GM12878 (cell line): ENCODE results near the gene FFAR1. TPM values are rescaled to one million over a fixed set of nuclear protein-coding genes. Genes with fewer than 3 reads are reported as not detected.

ENCODE experiments used
- BCL11A ChIP-seq: IDR thresholded peaks from 2 replicates; pipeline ENCODE4 v1.6.1; 2011; ENCODE audit warnings: low read depth, low read length
- CREM ChIP-seq: IDR thresholded peaks from 2 replicates; pipeline ENCODE4 v1.6.1; 2014; ENCODE audit warnings: antibody characterized with exemption, low read depth
- EED ChIP-seq: sonication (generic); IDR thresholded peaks from 2 replicates; pipeline ENCODE4 v1.6.1; 2016; ENCODE audit warnings: antibody characterized with exemption, low read depth
- ESRRA ChIP-seq: IDR thresholded peaks from 2 replicates; pipeline ENCODE4 v1.6.1; 2012; ENCODE audit warnings: mild to moderate bottlenecking, low read length, improper control_type of control experiment
- HDAC6 ChIP-seq: fragments of 200-600 bp; sonication (generic); IDR thresholded peaks from one replicate; pipeline ENCODE4 v1.8.0; 2017; ENCODE audit warnings: antibody characterized with exemption; ENCODE audit not compliant: unreplicated experiment
- IRF4 ChIP-seq: IDR thresholded peaks from 2 replicates; pipeline ENCODE4 v1.6.1; 2011; ENCODE audit warnings: low read depth, low read length
- NFXL1 ChIP-seq: fragments of 450-650 bp; IDR thresholded peaks from 2 replicates; pipeline ENCODE4 v1.6.1; 2017; ENCODE audit warnings: antibody characterized with exemption, mild to moderate bottlenecking, borderline replicate concordance
- SIN3A ChIP-seq: IDR thresholded peaks from 2 replicates; pipeline ENCODE4 v1.6.1; 2012; ENCODE audit warnings: low read depth, low read length, improper control_type of control experiment
- ZNF217 ChIP-seq: fragments of 450-650 bp; IDR thresholded peaks from 2 replicates; pipeline ENCODE4 v1.6.1; 2017; ENCODE audit warnings: antibody characterized with exemption, mild to moderate bottlenecking
- polyA plus RNA-seq, 11 experiments: library from polyadenylated mRNA; depleted of rRNA in 4 of 11; unstranded in 6 of 11; stranded (reverse) in 5 of 11; fragments of >200 nt; fragmentation: Nextera tagmentation in 4 of 11; fragmentation: Illumina TruSeq in 1 of 11; extraction: Ambion mirVana in 4 of 11; extraction: Trizol in 1 of 11; gene quantifications; 1 replicate in 1 of 11; 2 replicates in 10 of 11; pipeline versions ENCODE4 v1.2.1 to v1.2.3, GENCODE V29; 2011 to 2016; ENCODE audit warnings: inconsistent platforms in 2 of 11, missing spikeins in 2 of 11, low read depth in 1 of 11
- total RNA-seq, 4 experiments: library from RNA; depleted of rRNA in 3 of 4; stranded (reverse); fragments of >200 nt in 3 of 4; fragmentation: Illumina TruSeq in 1 of 4; extraction: Trizol in 1 of 4; gene quantifications; 2 replicates each; pipeline versions ENCODE4 v1.2.1 to v1.2.3, GENCODE V29; 2013 to 2021
- TF ChIP-seq, protein P1 (sequence below): fragments of 450-650 bp; IDR thresholded peaks from 2 replicates; pipeline ENCODE4 v1.6.1; 2017; ENCODE audit warnings: mild to moderate bottlenecking, moderate library complexity
- TF ChIP-seq, protein P2 (sequence below): IDR thresholded peaks from 2 replicates; pipeline ENCODE4 v1.6.1; 2011; ENCODE audit warnings: borderline replicate concordance, low read depth, mild to moderate bottlenecking, moderate library complexity, low read length; ENCODE audit not compliant: insufficient read depth, poor library complexity, severe bottlenecking
- TF ChIP-seq, protein P3 (sequence below): fragments of 450-650 bp; IDR thresholded peaks from 2 replicates; pipeline ENCODE4 v1.6.1; 2016; ENCODE audit warnings: mild to moderate bottlenecking, moderate library complexity, borderline replicate concordance
- TF ChIP-seq, protein P4 (sequence below): IDR thresholded peaks from 2 replicates; pipeline ENCODE4 v1.6.1; 2011; ENCODE audit warnings: low read depth, low read length, improper control_type of control experiment, borderline replicate concordance
- TF ChIP-seq, protein P5 (sequence below): IDR thresholded peaks from 2 replicates; pipeline ENCODE4 v1.6.1; 2011; ENCODE audit warnings: mild to moderate bottlenecking, low read depth, low read length, moderate library complexity; ENCODE audit not compliant: insufficient replicate concordance

Gene FFAR1
- total and polyA plus RNA-seq, 10 of the 15 experiments (the other 5 are each of a cell fraction or from before 2014, with no cell fraction given) = 0.05 to 0.62 (median 0.14) TPM; not detected in 2

DNA sequence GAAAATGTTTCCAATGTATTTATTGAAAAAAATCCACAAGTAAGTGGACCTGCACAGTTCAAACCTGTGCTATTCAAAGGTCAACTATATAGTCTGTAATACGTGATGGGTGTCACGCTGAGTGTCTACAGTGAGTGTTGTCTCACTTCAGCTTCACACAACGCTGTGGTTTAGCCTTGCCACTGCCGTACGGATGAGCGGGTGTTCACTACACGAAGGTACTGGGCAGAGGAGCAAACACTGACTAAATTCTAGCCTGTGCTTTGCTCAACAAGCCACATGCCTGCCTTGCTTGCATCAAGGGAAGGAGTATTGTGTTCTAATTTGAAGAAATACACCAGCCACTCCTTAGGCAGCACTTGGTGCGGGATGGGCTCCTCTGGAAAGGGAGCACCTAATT is 7.2 kb downstream of the FFAR1 start (continued):
- TF ChIP-seq, protein P1, sequence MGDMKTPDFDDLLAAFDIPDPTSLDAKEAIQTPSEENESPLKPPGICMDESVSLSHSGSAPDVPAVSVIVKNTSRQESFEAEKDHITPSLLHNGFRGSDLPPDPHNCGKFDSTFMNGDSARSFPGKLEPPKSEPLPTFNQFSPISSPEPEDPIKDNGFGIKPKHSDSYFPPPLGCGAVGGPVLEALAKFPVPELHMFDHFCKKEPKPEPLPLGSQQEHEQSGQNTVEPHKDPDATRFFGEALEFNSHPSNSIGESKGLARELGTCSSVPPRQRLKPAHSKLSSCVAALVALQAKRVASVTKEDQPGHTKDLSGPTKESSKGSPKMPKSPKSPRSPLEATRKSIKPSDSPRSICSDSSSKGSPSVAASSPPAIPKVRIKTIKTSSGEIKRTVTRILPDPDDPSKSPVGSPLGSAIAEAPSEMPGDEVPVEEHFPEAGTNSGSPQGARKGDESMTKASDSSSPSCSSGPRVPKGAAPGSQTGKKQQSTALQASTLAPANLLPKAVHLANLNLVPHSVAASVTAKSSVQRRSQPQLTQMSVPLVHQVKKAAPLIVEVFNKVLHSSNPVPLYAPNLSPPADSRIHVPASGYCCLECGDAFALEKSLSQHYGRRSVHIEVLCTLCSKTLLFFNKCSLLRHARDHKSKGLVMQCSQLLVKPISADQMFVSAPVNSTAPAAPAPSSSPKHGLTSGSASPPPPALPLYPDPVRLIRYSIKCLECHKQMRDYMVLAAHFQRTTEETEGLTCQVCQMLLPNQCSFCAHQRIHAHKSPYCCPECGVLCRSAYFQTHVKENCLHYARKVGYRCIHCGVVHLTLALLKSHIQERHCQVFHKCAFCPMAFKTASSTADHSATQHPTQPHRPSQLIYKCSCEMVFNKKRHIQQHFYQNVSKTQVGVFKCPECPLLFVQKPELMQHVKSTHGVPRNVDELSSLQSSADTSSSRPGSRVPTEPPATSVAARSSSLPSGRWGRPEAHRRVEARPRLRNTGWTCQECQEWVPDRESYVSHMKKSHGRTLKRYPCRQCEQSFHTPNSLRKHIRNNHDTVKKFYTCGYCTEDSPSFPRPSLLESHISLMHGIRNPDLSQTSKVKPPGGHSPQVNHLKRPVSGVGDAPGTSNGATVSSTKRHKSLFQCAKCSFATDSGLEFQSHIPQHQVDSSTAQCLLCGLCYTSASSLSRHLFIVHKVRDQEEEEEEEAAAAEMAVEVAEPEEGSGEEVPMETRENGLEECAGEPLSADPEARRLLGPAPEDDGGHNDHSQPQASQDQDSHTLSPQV = 0 out of 2 replicates have a peak, but pooled peaks have one; percentile 45
- TF ChIP-seq BCL11A (peak; percentile 63; the same call in 1 of the 2 replicates), CREM (no peak), EED (peak; percentile 57; the same call in 1 of the 2 replicates), ZNF217 (no peak), IRF4 (peak; percentile 53; the same call in 1 of the 2 replicates), SIN3A (no peak), NFXL1 (no peak), HDAC6 (no peak), ESRRA (no peak)
- TF ChIP-seq, protein P2, sequence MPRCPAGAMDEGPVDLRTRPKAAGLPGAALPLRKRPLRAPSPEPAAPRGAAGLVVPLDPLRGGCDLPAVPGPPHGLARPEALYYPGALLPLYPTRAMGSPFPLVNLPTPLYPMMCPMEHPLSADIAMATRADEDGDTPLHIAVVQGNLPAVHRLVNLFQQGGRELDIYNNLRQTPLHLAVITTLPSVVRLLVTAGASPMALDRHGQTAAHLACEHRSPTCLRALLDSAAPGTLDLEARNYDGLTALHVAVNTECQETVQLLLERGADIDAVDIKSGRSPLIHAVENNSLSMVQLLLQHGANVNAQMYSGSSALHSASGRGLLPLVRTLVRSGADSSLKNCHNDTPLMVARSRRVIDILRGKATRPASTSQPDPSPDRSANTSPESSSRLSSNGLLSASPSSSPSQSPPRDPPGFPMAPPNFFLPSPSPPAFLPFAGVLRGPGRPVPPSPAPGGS = peak; percentile 16
- TF ChIP-seq, protein P3, sequence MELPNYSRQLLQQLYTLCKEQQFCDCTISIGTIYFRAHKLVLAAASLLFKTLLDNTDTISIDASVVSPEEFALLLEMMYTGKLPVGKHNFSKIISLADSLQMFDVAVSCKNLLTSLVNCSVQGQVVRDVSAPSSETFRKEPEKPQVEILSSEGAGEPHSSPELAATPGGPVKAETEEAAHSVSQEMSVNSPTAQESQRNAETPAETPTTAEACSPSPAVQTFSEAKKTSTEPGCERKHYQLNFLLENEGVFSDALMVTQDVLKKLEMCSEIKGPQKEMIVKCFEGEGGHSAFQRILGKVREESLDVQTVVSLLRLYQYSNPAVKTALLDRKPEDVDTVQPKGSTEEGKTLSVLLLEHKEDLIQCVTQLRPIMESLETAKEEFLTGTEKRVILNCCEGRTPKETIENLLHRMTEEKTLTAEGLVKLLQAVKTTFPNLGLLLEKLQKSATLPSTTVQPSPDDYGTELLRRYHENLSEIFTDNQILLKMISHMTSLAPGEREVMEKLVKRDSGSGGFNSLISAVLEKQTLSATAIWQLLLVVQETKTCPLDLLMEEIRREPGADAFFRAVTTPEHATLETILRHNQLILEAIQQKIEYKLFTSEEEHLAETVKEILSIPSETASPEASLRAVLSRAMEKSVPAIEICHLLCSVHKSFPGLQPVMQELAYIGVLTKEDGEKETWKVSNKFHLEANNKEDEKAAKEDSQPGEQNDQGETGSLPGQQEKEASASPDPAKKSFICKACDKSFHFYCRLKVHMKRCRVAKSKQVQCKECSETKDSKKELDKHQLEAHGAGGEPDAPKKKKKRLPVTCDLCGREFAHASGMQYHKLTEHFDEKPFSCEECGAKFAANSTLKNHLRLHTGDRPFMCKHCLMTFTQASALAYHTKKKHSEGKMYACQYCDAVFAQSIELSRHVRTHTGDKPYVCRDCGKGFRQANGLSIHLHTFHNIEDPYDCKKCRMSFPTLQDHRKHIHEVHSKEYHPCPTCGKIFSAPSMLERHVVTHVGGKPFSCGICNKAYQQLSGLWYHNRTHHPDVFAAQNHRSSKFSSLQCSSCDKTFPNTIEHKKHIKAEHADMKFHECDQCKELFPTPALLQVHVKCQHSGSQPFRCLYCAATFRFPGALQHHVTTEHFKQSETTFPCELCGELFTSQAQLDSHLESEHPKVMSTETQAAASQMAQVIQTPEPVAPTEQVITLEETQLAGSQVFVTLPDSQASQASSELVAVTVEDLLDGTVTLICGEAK = no peak
- TF ChIP-seq, protein P4, sequence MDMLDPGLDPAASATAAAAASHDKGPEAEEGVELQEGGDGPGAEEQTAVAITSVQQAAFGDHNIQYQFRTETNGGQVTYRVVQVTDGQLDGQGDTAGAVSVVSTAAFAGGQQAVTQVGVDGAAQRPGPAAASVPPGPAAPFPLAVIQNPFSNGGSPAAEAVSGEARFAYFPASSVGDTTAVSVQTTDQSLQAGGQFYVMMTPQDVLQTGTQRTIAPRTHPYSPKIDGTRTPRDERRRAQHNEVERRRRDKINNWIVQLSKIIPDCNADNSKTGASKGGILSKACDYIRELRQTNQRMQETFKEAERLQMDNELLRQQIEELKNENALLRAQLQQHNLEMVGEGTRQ = no peak
- TF ChIP-seq, protein P5, sequence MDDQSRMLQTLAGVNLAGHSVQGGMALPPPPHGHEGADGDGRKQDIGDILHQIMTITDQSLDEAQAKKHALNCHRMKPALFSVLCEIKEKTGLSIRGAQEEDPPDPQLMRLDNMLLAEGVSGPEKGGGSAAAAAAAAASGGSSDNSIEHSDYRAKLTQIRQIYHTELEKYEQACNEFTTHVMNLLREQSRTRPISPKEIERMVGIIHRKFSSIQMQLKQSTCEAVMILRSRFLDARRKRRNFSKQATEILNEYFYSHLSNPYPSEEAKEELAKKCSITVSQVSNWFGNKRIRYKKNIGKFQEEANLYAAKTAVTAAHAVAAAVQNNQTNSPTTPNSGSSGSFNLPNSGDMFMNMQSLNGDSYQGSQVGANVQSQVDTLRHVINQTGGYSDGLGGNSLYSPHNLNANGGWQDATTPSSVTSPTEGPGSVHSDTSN = no peak
- TF ChIP-seq, all 136 proteins: peak for 26
